K562 (cell line): Measurements from ENCODE around the gene PMM1. TPM values are rescaled to one million over a fixed set of nuclear protein-coding genes. Genes with fewer than 3 reads are reported as not detected.

ENCODE experiments used
- BRF1 ChIP-seq: IDR thresholded peaks from 3 replicates; pipeline ENCODE4 v1.6.1; 2011; ENCODE audit warnings: borderline replicate concordance, mild to moderate bottlenecking; ENCODE audit not compliant: insufficient read length; ENCODE audit errors: extremely low read depth
- COPS2 ChIP-seq: fragments of 450-650 bp; conservative IDR thresholded peaks from 2 replicates; pipeline ENCODE4 v1.6.1; 2016; ENCODE audit warnings: mild to moderate bottlenecking, moderate library complexity
- CTCF ChIP-seq, 3 experiments: IDR thresholded peaks in 2 of 3; conservative IDR thresholded peaks in 1 of 3; 2 replicates each; pipeline ENCODE4 v1.5.1; 2011 to 2012; ENCODE audit warnings: low read length in 3 of 3, mild to moderate bottlenecking in 3 of 3, control low read depth in 2 of 3, improper control_type of control experiment in 1 of 3, inconsistent platforms in 1 of 3, low read depth in 1 of 3, mixed read lengths in 1 of 3, moderate library complexity in 1 of 3; ENCODE audit not compliant: insufficient read depth in 2 of 3
- ELK1 ChIP-seq: sonication (generic); formaldehyde crosslinking; IDR thresholded peaks from 2 replicates; pipeline ENCODE4 v1.8.1; 2022; ENCODE audit warnings: missing genetic modification reagents
- HNRNPL ChIP-seq: fragments of 200-400 bp; formaldehyde crosslinking; IDR thresholded peaks from 2 replicates; pipeline ENCODE4 v1.6.1; 2017; ENCODE audit warnings: low read depth, mild to moderate bottlenecking, low read length
- KLF16 ChIP-seq: IDR thresholded peaks from 2 replicates; pipeline ENCODE4 v1.6.1; 2016; ENCODE audit warnings: antibody characterized with exemption
- MAFG ChIP-seq: fragments of 450-650 bp; conservative IDR thresholded peaks from 2 replicates; pipeline ENCODE4 v1.6.1; 2016; ENCODE audit warnings: missing genetic modification characterization, missing compliant biosample characterization
- NCOR1 ChIP-seq: fragments of 450-650 bp; IDR thresholded peaks from 2 replicates; pipeline ENCODE4 v1.6.1; 2016; ENCODE audit warnings: mild to moderate bottlenecking, moderate library complexity
- NELFE ChIP-seq: IDR thresholded peaks from 2 replicates; pipeline ENCODE4 v1.6.1; 2011; ENCODE audit warnings: mild to moderate bottlenecking; ENCODE audit not compliant: insufficient read depth, insufficient read length
- NFIC ChIP-seq: fragments of 450-650 bp; IDR thresholded peaks from 2 replicates; pipeline ENCODE4 v1.6.1; 2017; ENCODE audit warnings: mild to moderate bottlenecking, inconsistent platforms
- PKNOX1 ChIP-seq: fragments of 450-650 bp; IDR thresholded peaks from 2 replicates; pipeline ENCODE4 v1.6.1; 2016
- POLR2G ChIP-seq: fragments of 200-400 bp; formaldehyde crosslinking; IDR thresholded peaks from 2 replicates; pipeline ENCODE4 v1.6.1; 2017; ENCODE audit warnings: low read depth, mild to moderate bottlenecking, antibody characterized with exemption, low read length, moderate library complexity
- RBM17 ChIP-seq: fragments of 200-400 bp; formaldehyde crosslinking; IDR thresholded peaks from 2 replicates; pipeline ENCODE4 v1.6.1; 2017; ENCODE audit warnings: low read depth, mild to moderate bottlenecking, low read length, borderline replicate concordance
- SMC3 ChIP-seq: conservative IDR thresholded peaks from 2 replicates; pipeline ENCODE4 v1.6.1; 2011; ENCODE audit warnings: low read depth, low read length, improper control_type of control experiment; ENCODE audit not compliant: insufficient read depth
- SRSF3 ChIP-seq: fragments of 200-400 bp; formaldehyde crosslinking; IDR thresholded peaks from 2 replicates; pipeline ENCODE4 v1.6.1; 2016; ENCODE audit warnings: mild to moderate bottlenecking, low read length, moderate library complexity; ENCODE audit not compliant: insufficient read depth
- SUPT5H ChIP-seq: fragments of 450-650 bp; IDR thresholded peaks from 2 replicates; pipeline ENCODE4 v1.6.1; 2016
- YBX1 ChIP-seq: fragments of 450-650 bp; IDR thresholded peaks from 2 replicates; pipeline ENCODE4 v1.7.1; 2016; ENCODE audit warnings: mild to moderate bottlenecking
- ZNF274 ChIP-seq: IDR thresholded peaks from 2 replicates; pipeline ENCODE4 v1.6.1; 2011; ENCODE audit warnings: low read depth, mild to moderate bottlenecking, low read length, moderate library complexity, borderline replicate concordance
- ZNF3 ChIP-seq: fragments of 250-450 bp; sonication (Bioruptor Pico); IDR thresholded peaks from 2 replicates; pipeline ENCODE4 v1.5.0; 2021; ENCODE audit warnings: mild to moderate bottlenecking, moderate library complexity
- polyA plus RNA-seq, 8 experiments: library from polyadenylated mRNA; depleted of rRNA in 4 of 8; stranded (reverse) in 5 of 8; unstranded in 3 of 8; fragments of >200 nt; fragmentation: Nextera tagmentation in 2 of 8; fragmentation: Illumina TruSeq in 1 of 8; extraction: Ambion mirVana in 2 of 8; extraction: Trizol in 1 of 8; gene quantifications; 2 replicates each; pipeline versions ENCODE4 v1.2.1 to v1.2.3, GENCODE V29; 2011 to 2014; ENCODE audit warnings: inconsistent platforms in 1 of 8, missing spikeins in 1 of 8
- total RNA-seq, 7 experiments: library from RNA; depleted of rRNA in 6 of 7; stranded (reverse); fragments of >200 nt in 6 of 7; fragmentation: Illumina TruSeq in 2 of 7; extraction: Trizol in 2 of 7; gene quantifications; 2 replicates each; pipeline versions ENCODE4 v1.2.1 to v1.2.3, GENCODE V29; 2011 to 2021; ENCODE audit warnings: low replicate concordance in 1 of 7
- TF ChIP-seq, protein P1 (sequence below): fragments of 250-450 bp; sonication (Bioruptor Pico); IDR thresholded peaks from 2 replicates; pipeline ENCODE4 v1.8.0; 2021; ENCODE audit warnings: moderate library complexity, mild to moderate bottlenecking, inconsistent platforms
- TF ChIP-seq, protein P2 (sequence below): fragments of 450-650 bp; formaldehyde crosslinking; conservative IDR thresholded peaks from 2 replicates; pipeline ENCODE4 v1.4.0; 2022; ENCODE audit warnings: mild to moderate bottlenecking, missing genetic modification characterization

PMM1 gene
- total and polyA plus RNA-seq, 9 of the 15 experiments (the other 6 are each of a cell fraction or from before 2014, with no cell fraction given) = 10.2 to 31.7 (median 20.3) TPM

- TF ChIP-seq, protein P1, sequence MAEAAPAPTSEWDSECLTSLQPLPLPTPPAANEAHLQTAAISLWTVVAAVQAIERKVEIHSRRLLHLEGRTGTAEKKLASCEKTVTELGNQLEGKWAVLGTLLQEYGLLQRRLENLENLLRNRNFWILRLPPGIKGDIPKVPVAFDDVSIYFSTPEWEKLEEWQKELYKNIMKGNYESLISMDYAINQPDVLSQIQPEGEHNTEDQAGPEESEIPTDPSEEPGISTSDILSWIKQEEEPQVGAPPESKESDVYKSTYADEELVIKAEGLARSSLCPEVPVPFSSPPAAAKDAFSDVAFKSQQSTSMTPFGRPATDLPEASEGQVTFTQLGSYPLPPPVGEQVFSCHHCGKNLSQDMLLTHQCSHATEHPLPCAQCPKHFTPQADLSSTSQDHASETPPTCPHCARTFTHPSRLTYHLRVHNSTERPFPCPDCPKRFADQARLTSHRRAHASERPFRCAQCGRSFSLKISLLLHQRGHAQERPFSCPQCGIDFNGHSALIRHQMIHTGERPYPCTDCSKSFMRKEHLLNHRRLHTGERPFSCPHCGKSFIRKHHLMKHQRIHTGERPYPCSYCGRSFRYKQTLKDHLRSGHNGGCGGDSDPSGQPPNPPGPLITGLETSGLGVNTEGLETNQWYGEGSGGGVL (CRISPR knock-in tag) = no peak
- no peak for TF ChIP-seq ZNF3
- TF ChIP-seq BRF1 = no peak
- TF ChIP-seq MAFG (tag) = no peak
- TF ChIP-seq RBM17 = no peak
- TF ChIP-seq POLR2G = peak; percentile 53; the same call in 1 of the 2 replicates
- no peak for TF ChIP-seq SRSF3
- TF ChIP-seq NCOR1 = no peak
- no peak for TF ChIP-seq NELFE
- no peak for TF ChIP-seq KLF16
- no peak for TF ChIP-seq YBX1
- TF ChIP-seq COPS2 = no peak
- peak; percentile 81 for TF ChIP-seq NFIC
- no peak for TF ChIP-seq ELK1 (CRISPR knock-in tag)
- TF ChIP-seq, protein P2, sequence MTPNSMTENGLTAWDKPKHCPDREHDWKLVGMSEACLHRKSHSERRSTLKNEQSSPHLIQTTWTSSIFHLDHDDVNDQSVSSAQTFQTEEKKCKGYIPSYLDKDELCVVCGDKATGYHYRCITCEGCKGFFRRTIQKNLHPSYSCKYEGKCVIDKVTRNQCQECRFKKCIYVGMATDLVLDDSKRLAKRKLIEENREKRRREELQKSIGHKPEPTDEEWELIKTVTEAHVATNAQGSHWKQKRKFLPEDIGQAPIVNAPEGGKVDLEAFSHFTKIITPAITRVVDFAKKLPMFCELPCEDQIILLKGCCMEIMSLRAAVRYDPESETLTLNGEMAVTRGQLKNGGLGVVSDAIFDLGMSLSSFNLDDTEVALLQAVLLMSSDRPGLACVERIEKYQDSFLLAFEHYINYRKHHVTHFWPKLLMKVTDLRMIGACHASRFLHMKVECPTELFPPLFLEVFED = no peak
- TF ChIP-seq HNRNPL = no peak
- peak; percentile 74 to 81 (median 78) for TF ChIP-seq CTCF (IDR thresholded peaks at IDR 0.05 in 2 of 3, conservative IDR thresholded peaks at IDR 0.05 in 1 of 3; ENCODE audit: insufficient read depth in 2 of 3, low read depth in 1 of 3, low read length in 3 of 3)
- TF ChIP-seq ZNF274 = no peak
- no peak for TF ChIP-seq SUPT5H
- TF ChIP-seq SMC3 = peak; percentile 47; the same call in 1 of the 2 replicates
- TF ChIP-seq PKNOX1 = peak; percentile 51; the same call in 1 of the 2 replicates
These were observed 56.5 kb downstream of the PMM1 start (continued) for GRCh38 chr22:41532908-41533825.
